Measurements from ENCODE around the gene HDAC7.

DNA sequence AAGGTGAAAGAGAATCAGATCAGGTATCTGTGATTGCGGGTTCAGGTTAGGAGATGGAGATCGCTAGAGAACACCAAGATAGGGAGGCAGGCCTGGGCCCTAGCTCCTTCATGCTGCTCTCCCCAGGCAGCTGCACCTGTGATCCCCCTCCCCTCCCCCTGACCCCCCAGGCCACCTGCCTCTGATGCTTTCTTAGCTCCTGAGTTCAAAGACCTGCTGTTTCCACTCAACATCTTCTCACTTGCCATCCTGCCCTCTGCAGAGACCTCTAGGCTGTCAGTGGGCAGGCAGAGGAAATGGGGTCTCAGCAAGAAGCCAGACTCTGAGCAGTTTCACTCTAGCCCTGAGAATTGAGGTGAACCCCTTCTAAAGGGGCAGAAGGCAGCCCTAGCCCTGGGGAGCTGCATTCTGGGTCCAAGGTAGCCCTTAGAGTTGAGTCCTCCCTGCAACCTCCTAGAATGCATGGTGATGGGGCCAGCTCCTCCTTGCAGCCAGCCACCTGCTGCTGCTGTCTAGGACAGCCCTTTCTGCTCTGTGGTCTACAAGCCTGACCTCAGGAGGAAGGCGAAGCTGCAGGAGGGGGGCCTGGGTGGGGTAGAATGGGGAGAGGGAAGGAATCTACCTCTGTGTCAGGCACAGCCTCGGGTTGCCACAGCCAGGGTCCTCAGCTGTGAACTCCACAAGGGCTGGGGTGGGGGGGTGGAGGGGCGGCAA is 53.0 kb downstream of the HDAC7 start:
- TF ChIP-seq, protein P1, sequence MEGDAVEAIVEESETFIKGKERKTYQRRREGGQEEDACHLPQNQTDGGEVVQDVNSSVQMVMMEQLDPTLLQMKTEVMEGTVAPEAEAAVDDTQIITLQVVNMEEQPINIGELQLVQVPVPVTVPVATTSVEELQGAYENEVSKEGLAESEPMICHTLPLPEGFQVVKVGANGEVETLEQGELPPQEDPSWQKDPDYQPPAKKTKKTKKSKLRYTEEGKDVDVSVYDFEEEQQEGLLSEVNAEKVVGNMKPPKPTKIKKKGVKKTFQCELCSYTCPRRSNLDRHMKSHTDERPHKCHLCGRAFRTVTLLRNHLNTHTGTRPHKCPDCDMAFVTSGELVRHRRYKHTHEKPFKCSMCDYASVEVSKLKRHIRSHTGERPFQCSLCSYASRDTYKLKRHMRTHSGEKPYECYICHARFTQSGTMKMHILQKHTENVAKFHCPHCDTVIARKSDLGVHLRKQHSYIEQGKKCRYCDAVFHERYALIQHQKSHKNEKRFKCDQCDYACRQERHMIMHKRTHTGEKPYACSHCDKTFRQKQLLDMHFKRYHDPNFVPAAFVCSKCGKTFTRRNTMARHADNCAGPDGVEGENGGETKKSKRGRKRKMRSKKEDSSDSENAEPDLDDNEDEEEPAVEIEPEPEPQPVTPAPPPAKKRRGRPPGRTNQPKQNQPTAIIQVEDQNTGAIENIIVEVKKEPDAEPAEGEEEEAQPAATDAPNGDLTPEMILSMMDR (IDR thresholded peaks at IDR 0.05), result no peak
- no peak for TF ChIP-seq POLR2A (IDR thresholded peaks at IDR 0.05)
